Astrocyte of the spinal cord (primary cell): ENCODE results near the gene MCC.
A peak's percentile ranks its signal among the peaks of the same experiment; 100 is the strongest.

Source experiments
- DNase-seq: peaks from one replicate; pipeline ENCODE4 v3.0.0; 2011; ENCODE audit warnings: low read depth, low spot score
- H3K4me3 ChIP-seq: 2 replicates; pipeline ENCODE4 v1.5.1; 2011; ENCODE audit warnings: low read depth, mild to moderate bottlenecking, low read length, moderate library complexity
- in situ Hi-C: cut with HindIII; loops from 2 replicates; pipeline ENCODE4 v1.10.0; 2017; ENCODE audit warnings: low sequenced_read_pairs
- TF ChIP-seq, protein P1 (sequence below): IDR thresholded peaks from 2 replicates; pipeline ENCODE4 v1.5.1; 2012; ENCODE audit warnings: low read depth, mild to moderate bottlenecking, low read length, inconsistent platforms

Gene MCC

DNA sequence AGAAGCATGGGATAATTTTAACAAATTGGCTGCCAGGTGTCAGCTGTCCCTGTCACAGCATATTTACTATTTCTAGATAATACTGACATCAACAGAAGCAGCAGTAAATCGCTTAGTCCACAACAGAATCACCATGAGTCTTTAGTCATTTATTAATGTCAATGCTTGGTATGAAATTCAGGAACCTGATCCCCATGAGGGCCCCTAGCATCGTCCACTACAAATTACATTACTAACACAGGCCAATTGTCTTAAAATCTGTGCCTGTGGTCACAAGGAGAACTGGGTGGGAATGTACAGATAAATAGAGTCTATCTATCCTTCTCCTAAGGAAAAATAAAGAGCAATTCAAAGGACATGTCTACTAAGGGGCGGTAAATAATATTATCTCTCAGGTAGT, 129.6 kb downstream of the MCC start:
- no peak for DNase-seq
- TF ChIP-seq, protein P1, sequence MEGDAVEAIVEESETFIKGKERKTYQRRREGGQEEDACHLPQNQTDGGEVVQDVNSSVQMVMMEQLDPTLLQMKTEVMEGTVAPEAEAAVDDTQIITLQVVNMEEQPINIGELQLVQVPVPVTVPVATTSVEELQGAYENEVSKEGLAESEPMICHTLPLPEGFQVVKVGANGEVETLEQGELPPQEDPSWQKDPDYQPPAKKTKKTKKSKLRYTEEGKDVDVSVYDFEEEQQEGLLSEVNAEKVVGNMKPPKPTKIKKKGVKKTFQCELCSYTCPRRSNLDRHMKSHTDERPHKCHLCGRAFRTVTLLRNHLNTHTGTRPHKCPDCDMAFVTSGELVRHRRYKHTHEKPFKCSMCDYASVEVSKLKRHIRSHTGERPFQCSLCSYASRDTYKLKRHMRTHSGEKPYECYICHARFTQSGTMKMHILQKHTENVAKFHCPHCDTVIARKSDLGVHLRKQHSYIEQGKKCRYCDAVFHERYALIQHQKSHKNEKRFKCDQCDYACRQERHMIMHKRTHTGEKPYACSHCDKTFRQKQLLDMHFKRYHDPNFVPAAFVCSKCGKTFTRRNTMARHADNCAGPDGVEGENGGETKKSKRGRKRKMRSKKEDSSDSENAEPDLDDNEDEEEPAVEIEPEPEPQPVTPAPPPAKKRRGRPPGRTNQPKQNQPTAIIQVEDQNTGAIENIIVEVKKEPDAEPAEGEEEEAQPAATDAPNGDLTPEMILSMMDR: no peak
- H3K4me3 ChIP-seq: no peak overlapping the region
- in situ Hi-C loops: no loop called here

DNA sequence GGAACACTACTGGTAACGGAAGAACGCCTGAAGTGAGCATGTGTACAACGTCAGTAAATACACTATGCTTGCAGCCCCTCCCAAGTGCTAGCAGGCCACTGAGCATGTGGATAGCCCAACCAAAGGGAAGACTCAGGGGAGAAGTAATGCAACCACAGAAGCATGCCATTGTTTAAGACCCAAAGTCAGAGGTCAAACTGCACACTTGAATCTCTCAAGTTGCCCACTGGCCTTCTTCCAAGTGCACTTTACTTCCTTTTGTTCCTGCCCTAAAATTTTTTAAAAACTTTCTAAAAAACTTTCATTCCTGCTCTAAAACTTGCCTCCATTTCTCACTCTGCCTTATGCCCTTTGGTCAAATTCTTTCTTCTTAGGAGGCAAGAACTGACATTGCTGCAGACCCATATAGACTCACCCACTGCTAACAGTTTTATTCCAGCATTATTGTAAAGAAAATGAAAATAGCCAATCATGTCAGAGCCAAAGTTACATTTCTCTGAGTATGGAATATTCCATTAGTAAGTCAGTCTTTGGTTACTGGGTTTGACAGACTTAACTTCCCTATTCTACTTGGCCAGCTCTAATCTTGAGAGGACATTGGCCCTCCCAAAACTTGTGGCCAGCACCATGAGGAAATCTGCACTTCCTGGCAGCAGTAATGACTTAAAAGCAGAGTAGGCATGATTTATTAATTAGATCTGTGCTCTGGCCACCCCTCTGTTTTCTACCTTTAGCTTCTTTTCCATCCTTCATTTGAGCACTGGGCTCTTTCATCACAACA, 130.4 kb downstream of the MCC start:
- H3K4me3 ChIP-seq: no peak overlapping the region
- no peak for DNase-seq
- in situ Hi-C loops: no loop called here
- TF ChIP-seq, protein P1: no peak

DNA sequence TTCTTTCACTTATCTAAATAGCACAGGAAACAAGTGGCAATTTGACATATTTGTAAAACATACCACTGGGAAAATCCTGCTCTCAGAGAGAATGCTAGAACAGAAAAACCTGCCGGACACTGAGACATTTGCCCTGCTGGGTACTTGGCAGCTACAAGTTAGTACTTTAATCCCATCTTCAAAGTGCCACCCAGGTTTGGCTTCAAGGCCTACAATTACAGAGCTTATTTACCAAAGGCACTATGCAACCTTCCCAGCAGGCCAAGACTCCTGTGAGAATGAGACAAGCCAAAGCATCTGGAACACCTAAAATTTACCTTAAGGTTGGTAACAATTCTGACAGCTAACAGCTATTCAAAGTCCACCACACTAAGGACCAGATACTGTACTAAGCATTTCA, 131.8 kb downstream of the MCC start:
- H3K4me3 ChIP-seq: no peak overlapping the region
- DNase-seq: no peak
- TF ChIP-seq, protein P1: no peak
- in situ Hi-C loops: no loop called here

DNA sequence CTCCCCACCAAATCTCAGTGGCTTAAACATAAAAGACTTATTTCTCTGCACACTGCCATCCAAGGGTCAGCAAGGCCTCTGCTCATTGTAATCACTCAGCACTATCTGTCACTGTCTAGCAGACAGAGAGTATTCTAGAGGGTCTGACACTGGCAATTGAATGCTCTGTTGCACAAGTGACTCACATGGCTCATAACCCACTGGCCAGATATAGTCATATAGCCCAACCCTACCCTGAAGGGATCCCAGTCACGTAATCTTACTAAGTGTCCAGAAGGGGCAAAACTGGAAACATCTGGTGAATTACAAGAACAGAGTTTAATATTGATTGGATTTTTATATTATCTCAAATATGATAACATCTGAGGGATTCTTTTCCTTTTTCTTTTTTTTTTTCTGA, 134.2 kb downstream of the MCC start:
- DNase-seq: no peak
- TF ChIP-seq, protein P1: no peak
- H3K4me3 ChIP-seq: no peak overlapping the region
- in situ Hi-C loops: no loop called here

DNA sequence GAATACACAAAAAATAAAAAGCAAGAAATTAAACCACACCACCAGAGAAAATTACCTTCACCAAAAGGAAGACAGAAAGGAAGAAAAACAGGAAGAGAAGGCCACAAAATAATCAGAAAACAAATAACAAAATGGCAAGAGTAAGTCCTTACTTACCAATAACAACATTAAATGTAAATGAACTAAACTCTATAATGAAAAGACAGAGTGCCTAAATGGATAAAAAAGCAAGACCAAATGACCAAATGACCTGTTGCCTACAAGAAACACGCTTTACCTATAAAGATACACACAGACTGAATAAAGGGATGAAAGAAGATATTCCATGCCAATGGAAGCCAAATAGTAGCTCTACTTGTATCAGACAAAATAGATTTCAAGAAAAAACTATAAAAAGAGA, 140.7 kb downstream of the MCC start:
- in situ Hi-C loops: no loop called here
- no peak for DNase-seq
- TF ChIP-seq, protein P1: no peak
- no peak overlapping the region for H3K4me3 ChIP-seq

DNA sequence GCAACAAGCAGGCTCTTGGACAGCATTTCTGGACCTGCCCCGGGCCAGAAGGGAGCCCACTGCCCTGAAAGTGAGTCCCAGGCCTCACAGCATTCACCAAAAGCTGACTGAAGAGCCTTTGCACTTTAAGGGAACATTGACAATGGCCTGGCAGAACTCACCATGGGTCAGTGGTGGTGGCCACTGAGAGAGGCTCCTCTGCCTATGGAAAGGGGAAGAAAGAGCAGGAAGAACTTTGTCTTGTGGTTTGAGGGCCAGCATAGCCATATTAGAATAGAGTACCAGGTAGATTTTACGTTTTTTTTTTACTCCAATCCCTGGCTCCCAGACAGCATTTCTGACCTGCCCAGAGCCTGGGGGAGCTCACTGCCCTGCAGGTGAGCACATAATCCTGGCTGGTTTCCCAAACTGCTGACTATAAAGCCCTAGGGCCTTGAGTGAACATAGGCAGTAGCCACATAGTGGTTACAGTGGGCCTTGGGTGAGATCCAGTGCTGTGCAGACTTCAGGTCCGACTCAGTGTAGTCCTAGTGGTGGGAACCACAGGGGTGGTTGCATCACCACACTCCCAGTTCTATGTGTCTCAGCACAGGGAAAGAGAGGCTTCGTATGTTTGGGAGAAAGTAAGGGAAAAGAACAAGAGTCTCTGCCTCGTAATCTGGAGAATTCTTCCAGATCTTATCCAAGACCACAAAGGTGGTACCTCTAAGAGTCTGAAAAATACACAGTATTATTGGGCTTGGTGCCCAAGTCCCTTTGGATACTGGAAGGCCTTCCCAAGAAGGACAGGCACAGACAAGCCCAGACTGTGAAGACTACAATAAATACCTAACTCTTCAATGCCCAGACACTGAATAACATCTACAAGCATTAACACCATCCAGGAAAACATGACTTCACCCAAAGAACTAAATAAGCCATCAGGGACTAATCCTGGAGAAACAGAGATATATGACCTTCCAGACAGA, 143.0 kb downstream of the MCC start:
- peak; percentile 86 for DNase-seq

More for the DNA sequence above, 143.0 kb downstream of the MCC start:
- TF ChIP-seq, protein P1: peak; percentile 3
- no peak overlapping the region for H3K4me3 ChIP-seq
- in situ Hi-C loops: no loop called here
